Vagina (tissue), 2 donors: ENCODE measurements around the gene SH3RF1.

ENCODE experiments used
- POLR2A ChIP-seq, 2 donors: fragments of 450-650 bp; IDR thresholded peaks; one replicate each; pipeline ENCODE4 v1.6.1; 2017; ENCODE audit warnings: antibody characterized with exemption in 2 of 2, mild to moderate bottlenecking in 2 of 2, moderate library complexity in 2 of 2
- POLR2AphosphoS5 ChIP-seq, 2 donors: sonication (generic); formaldehyde crosslinking; IDR thresholded peaks; one replicate each; pipeline ENCODE4 v1.9.0; 2017; ENCODE audit warnings: antibody characterized with exemption in 2 of 2, mild to moderate bottlenecking in 2 of 2, low read depth in 1 of 2; ENCODE audit not compliant: insufficient read depth in 1 of 2
- TF ChIP-seq, protein P1 (sequence below), 3 experiments: fragments of 450-650 bp in 2 of 3; fragments of 200-600 bp in 1 of 3; sonication (generic) in 1 of 3; IDR thresholded peaks; one replicate each; pipeline ENCODE4 v1.5.1; 2017 to 2019; ENCODE audit warnings: antibody characterized with exemption in 3 of 3, mild to moderate bottlenecking in 2 of 3, moderate library complexity in 2 of 3

DNA sequence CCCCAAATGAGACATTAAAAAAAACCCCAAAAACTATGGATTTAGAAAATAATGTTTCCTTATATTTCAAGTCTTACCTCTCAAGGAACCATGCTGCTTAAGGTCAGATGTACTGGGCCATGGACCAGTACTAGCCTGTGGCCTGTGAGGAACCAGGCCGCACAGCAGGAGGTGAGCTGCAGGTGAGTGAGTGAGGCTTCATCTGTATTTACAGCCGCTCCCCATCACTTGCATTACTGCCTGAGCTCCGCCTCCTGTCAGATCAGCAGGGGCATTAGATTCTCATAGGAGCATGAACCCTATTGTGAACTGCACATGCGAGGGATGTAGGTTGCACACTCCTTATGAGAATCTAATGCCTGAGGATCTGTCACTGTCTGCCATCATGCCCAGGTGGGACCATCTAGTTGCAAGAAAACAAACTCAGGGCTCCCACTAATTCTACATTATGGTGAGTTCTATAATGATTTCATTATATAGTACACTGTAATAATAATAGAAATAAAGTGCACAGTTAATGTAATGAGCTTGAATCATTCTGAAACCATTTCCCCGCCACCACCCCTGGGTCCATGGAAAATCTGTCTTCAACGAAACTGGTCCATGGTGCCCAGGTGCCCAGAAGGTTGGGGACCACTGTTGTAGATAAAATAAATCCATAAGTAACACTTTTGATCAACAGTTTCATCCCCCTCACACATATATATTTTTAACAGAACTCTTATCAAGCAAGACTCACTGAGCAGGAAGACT, 155.4 kb downstream of the SH3RF1 start:
- TF ChIP-seq, protein P1, sequence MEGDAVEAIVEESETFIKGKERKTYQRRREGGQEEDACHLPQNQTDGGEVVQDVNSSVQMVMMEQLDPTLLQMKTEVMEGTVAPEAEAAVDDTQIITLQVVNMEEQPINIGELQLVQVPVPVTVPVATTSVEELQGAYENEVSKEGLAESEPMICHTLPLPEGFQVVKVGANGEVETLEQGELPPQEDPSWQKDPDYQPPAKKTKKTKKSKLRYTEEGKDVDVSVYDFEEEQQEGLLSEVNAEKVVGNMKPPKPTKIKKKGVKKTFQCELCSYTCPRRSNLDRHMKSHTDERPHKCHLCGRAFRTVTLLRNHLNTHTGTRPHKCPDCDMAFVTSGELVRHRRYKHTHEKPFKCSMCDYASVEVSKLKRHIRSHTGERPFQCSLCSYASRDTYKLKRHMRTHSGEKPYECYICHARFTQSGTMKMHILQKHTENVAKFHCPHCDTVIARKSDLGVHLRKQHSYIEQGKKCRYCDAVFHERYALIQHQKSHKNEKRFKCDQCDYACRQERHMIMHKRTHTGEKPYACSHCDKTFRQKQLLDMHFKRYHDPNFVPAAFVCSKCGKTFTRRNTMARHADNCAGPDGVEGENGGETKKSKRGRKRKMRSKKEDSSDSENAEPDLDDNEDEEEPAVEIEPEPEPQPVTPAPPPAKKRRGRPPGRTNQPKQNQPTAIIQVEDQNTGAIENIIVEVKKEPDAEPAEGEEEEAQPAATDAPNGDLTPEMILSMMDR (IDR thresholded peaks at IDR 0.05): no peak
- no peak for TF ChIP-seq POLR2A (IDR thresholded peaks at IDR 0.05)
- TF ChIP-seq POLR2AphosphoS5 (IDR thresholded peaks at IDR 0.05; ENCODE audit: insufficient read depth in 1 of 2, low read depth in 1 of 2): no peak
